Adrenal gland (tissue), 12 donors: ENCODE results near the gene HHATL. TPM values are rescaled to one million over a fixed set of nuclear protein-coding genes. Genes with fewer than 3 reads are reported as not detected.
A peak's percentile ranks its signal among the peaks of the same experiment; 100 is the strongest.

ENCODE experiments used
- DNase-seq, 7 donors: peaks; one replicate each; pipeline ENCODE4 v3.0.0-alpha.2; 2019 to 2020
- H3K27ac ChIP-seq, 5 donors: fragments of 200-600 bp; sonication (generic) in 4 of 5; 1 replicate in 3 of 5; 2 replicates in 2 of 5; pipeline versions ENCODE4 v1.5.1 to v1.8.0; 2016 to 2020; ENCODE audit warnings: mild to moderate bottlenecking in 1 of 5
- H3K27me3 ChIP-seq: fragments of 200-600 bp; 2 replicates; pipeline ENCODE4 v1.8.0; 2021
- H3K36me3 ChIP-seq, 2 donors: fragments of 200-600 bp; replicated peaks in 1 of 2; 1 replicate in 1 of 2; 2 replicates in 1 of 2; pipeline versions ENCODE4 v1.5.1 to v1.8.0; 2018 to 2022
- H3K4me1 ChIP-seq, 2 donors: fragments of 200-600 bp; replicated peaks in 1 of 2; 1 replicate in 1 of 2; 2 replicates in 1 of 2; pipeline versions ENCODE4 v1.5.1 to v1.8.0; 2018 to 2021
- H3K4me3 ChIP-seq, 4 donors: fragments of 200-600 bp; sonication (generic) in 3 of 4; one replicate each; pipeline ENCODE4 v1.5.1; 2016 to 2018
- H3K9me3 ChIP-seq, 3 donors: fragments of 200-600 bp; sonication (generic) in 1 of 3; replicated peaks in 1 of 3; 1 replicate in 2 of 3; 2 replicates in 1 of 3; pipeline versions ENCODE4 v1.5.1 to v1.8.0; 2016 to 2021
- CTCF ChIP-seq, 6 experiments: fragments of 450-650 bp in 4 of 6; fragments of 200-600 bp in 2 of 6; sonication (generic) in 1 of 6; IDR thresholded peaks; 1 replicate in 5 of 6; 2 replicates in 1 of 6; pipeline versions ENCODE4 v1.5.1 to v1.8.0; 2016 to 2021; ENCODE audit warnings: antibody characterized with exemption in 6 of 6, mild to moderate bottlenecking in 2 of 6, moderate library complexity in 1 of 6
- POLR2A ChIP-seq, 2 donors: fragments of 450-650 bp; IDR thresholded peaks; one replicate each; pipeline ENCODE4 v1.6.1; 2017; ENCODE audit warnings: antibody characterized with exemption in 2 of 2, mild to moderate bottlenecking in 2 of 2, moderate library complexity in 1 of 2
- WGBS, 4 donors: extraction: QIAGEN DNeasy Blood & Tissue Kit in 2 of 4; methylation state at CpG; one replicate each; pipeline versions ENCODE4 v1.1.5 to v1.1.7; 2013 to 2017; 5-methylcytosine and 5-hydroxymethylcytosine counted together
- intact Hi-C, 2 donors: fragments of 100-400 bp; cut with DNase I; formaldehyde crosslinking; loops; one replicate each; pipeline versions ENCODE4 v1.14.1 to v1.15.0; 2022 to 2023
- polyA plus RNA-seq, 3 donors: library from polyadenylated mRNA; stranded (reverse); fragments of 200-250 nt in 2 of 3; fragments of 350-450 nt in 1 of 3; fragmentation: Illumina TruSeq in 1 of 3; extraction: RNeasy Lipid Tissue Mini Kit (QIAGEN cat#74804) in 1 of 3; gene quantifications; one replicate each; pipeline ENCODE4 v1.2.3, GENCODE V29; 2013 to 2014
- total RNA-seq, 9 donors: library from RNA; depleted of rRNA in 4 of 9; stranded (reverse); fragments of >200 nt in 4 of 9; fragments of 120-200 nt in 1 of 9; fragmentation: NEBNext Ultra II Directional in 1 of 9; extraction: Animal tissue kit (Norgen Biotek cat#: 25700) in 1 of 9; gene quantifications; one replicate each; pipeline versions ENCODE4 v1.1.0 to v1.2.4, GENCODE V29; 2013 to 2023
- donor health status: healthy with polysubstance abuse.
- donor health status: Bipolar disorder and iron deficiency.
- donor health status: DM: yes; HTN: yes; CAD: no.
- donor health status: DM: no; HTN: no; CAD: no.
- donor health status: DM: no; HTN: no; CAD: no.
- donor health status: DM: yes; HTN: yes; CAD: no.

HHATL gene
- total and polyA plus RNA-seq, 12 donors: 0.18 to 4.5 (median 0.73) TPM; not detected in 2

- Histone ChIP-seq H3K27ac (no peak overlapping the region), H3K27me3 (no peaks in the 10 kb centered on the region), H3K4me3 (no peak overlapping the region), H3K36me3 (no peaks in the 10 kb centered on the region), H3K4me1 (no peaks in the 10 kb centered on the region), H3K9me3 (no peaks in the 10 kb centered on the region)
- 69 to 78% (median 77%) methylated on average over 5 to 7 of the region's 7 CpGs for WGBS, 4 donors
- peak in 2 of 7 donors; percentile 11 to 15 for DNase-seq
- TF ChIP-seq POLR2A (IDR thresholded peaks at IDR 0.05): no peak
- TF ChIP-seq CTCF (IDR thresholded peaks at IDR 0.05): no peak
- intact Hi-C loops: no loop called here
Observed at GRCh38 chr3:42706721-42707619, 4.4 kb upstream of the HHATL start.

GRCh38 chr3:42705962-42706585, 3.5 kb upstream of the HHATL start:
- no peak overlapping the region for H3K27ac ChIP-seq
- no peaks in the 10 kb centered on the region for H3K27me3 ChIP-seq
- H3K36me3 ChIP-seq: no peaks in the 10 kb centered on the region
- no peaks in the 10 kb centered on the region for H3K4me1 ChIP-seq
- intact Hi-C loops: no loop called here
- 83 to 88% (median 83%) methylated on average over 8 to 10 of the region's 10 CpGs for WGBS, 4 donors
- peak in 2 of 7 donors; percentile 9 to 25 for DNase-seq
- TF ChIP-seq POLR2A (IDR thresholded peaks at IDR 0.05): no peak
- TF ChIP-seq CTCF (IDR thresholded peaks at IDR 0.05): no peak
- H3K4me3 ChIP-seq: no peak overlapping the region
- no peaks in the 10 kb centered on the region for H3K9me3 ChIP-seq

DNA sequence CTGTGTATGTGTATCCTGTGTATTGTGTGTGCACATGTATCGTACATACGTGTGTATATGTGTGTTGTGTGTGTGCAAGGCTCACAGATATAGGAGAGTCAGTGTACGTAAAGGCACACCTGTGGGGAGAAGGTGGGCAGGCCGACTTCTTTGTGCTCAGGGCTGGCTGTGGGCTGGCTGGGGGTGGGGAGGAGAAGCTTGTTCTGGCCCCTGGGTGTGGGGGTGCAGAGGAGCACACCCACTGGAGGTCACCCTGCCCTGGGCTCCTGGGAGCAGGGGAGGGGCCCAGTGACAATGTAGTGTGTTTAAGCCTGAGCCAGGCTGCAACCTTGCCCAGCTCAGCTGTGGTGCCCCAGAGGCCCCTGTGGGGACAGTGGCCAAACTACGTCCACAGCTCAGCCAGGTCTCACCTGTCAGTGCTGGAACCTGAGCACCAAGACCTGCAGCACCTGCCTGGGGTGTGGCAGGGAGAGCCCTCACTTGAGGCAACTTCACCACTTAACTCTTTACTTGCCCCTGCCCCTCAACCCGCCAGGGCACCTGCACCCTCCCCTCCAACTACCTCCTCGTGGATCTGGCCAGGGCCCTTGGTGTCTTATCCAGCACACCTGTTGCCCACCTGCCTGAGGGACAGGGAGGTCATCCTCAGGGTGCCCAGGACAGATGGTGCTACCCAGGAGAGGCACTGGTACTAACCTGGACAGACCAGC, 2.6 kb upstream of the HHATL start:
- WGBS, 4 donors: 82 to 89% (median 84%) methylated on average over 3 to 7 of the region's 7 CpGs
- H3K27ac ChIP-seq: no peak overlapping the region
- peak in 2 of 7 donors; percentile 11 to 30 for DNase-seq

More for the DNA sequence above, 2.6 kb upstream of the HHATL start:
- intact Hi-C loops: no loop called here
- Histone ChIP-seq H3K27me3 (no peaks in the 10 kb centered on the region), H3K4me1 (no peaks in the 10 kb centered on the region), H3K36me3 (no peaks in the 10 kb centered on the region), H3K4me3 (no peak overlapping the region), H3K9me3 (no peaks in the 10 kb centered on the region)
- TF ChIP-seq POLR2A (IDR thresholded peaks at IDR 0.05) (no peak), CTCF (IDR thresholded peaks at IDR 0.05) (no peak)
